Muscle of back (tissue), 11 donors: ENCODE results near the gene PROM2. TPM values are rescaled to one million over a fixed set of nuclear protein-coding genes. Genes with fewer than 3 reads are reported as not detected.
"Not testable (repeated sequence)": the region's sequence is repeated elsewhere in the genome, so short reads cannot be mapped to it uniquely, and the experiment has no call there.

ENCODE experiments used
- DNase-seq, 3 donors: peaks; one replicate each; pipeline versions ENCODE4 v3.0.0 to v3.0.0-alpha.2; 2013
- polyA plus RNA-seq, 10 donors: library from polyadenylated mRNA; unstranded; fragments of 120-200 nt; gene quantifications; one replicate each; pipeline ENCODE4 v1.2.1, GENCODE V29; 2013; ENCODE audit not compliant: insufficient read length in 10 of 10

PROM2 gene
- polyA plus RNA-seq, 10 donors: 0.35 to 3.5 (median 1.3) TPM

- DNase-seq: no peak
Measured at GRCh38 chr2:95269036-95269680, 5.1 kb upstream of the PROM2 start.

- not testable (repeated sequence) for DNase-seq
Measured at GRCh38 chr2:95269745-95270144, 4.5 kb upstream of the PROM2 start.

GRCh38 chr2:95270541-95271081, 3.6 kb upstream of the PROM2 start:
- no peak for DNase-seq

GRCh38 chr2:95271381-95271971, 2.8 kb upstream of the PROM2 start:
- no peak for DNase-seq

- DNase-seq: no peak
Measured at GRCh38 chr2:95272299-95272751, 1.9 kb upstream of the PROM2 start.

- no peak for DNase-seq
Measured at GRCh38 chr2:95272781-95273180, 1.5 kb upstream of the PROM2 start.

- no peak for DNase-seq
Measured at GRCh38 chr2:95273566-95274290, 521 bp upstream of the PROM2 start.

GRCh38 chr2:95275151-95275515, 884 bp downstream of the PROM2 start:
- no peak for DNase-seq

- DNase-seq: no peak
Measured at GRCh38 chr2:95275601-95276243, 1.5 kb downstream of the PROM2 start.

- no peak for DNase-seq
Measured at GRCh38 chr2:95276244-95276887, 2.1 kb downstream of the PROM2 start.

- no peak for DNase-seq
Measured at GRCh38 chr2:95276888-95277245, 2.6 kb downstream of the PROM2 start.

- no peak for DNase-seq
Measured at GRCh38 chr2:95277246-95277906, 3.1 kb downstream of the PROM2 start.

GRCh38 chr2:95278051-95278471, 3.8 kb downstream of the PROM2 start:
- DNase-seq: no peak

GRCh38 chr2:95278637-95279225, 4.5 kb downstream of the PROM2 start:
- no peak for DNase-seq

- DNase-seq: no peak
Measured at GRCh38 chr2:95279435-95280035, 5.3 kb downstream of the PROM2 start.

GRCh38 chr2:95281071-95281470, 6.8 kb downstream of the PROM2 start:
- DNase-seq: no peak

- DNase-seq: no peak
Measured at GRCh38 chr2:95281786-95282185, 7.5 kb downstream of the PROM2 start.

GRCh38 chr2:95282458-95282857, 8.2 kb downstream of the PROM2 start:
- DNase-seq: no peak

- DNase-seq: no peak
Measured at GRCh38 chr2:95283562-95283961, 9.3 kb downstream of the PROM2 start.

- no peak for DNase-seq
Measured at GRCh38 chr2:95284886-95285541, 10.8 kb downstream of the PROM2 start.
